PFSK-1 (cell line): Measurements from ENCODE around the gene PILRA.

ENCODE experiments used
- FOXP2 ChIP-seq: optimal IDR thresholded peaks from 2 replicates; pipeline ENCODE3; 2011; ENCODE audit warnings: borderline replicate concordance, control low read depth, inconsistent platforms; ENCODE audit not compliant: insufficient read depth; ENCODE audit errors: extremely low read length, extremely low read depth
- POLR2AphosphoS5 ChIP-seq: IDR thresholded peaks from 2 replicates; pipeline ENCODE4 v1.6.1; 2012; ENCODE audit warnings: low read depth, mild to moderate bottlenecking, control low read depth, low read length, moderate library complexity
- REST ChIP-seq, 2 experiments: IDR thresholded peaks; 2 replicates each; pipeline versions ENCODE4 v1.6.1 to v1.8.0; 2011 to 2012; ENCODE audit warnings: low read depth in 2 of 2, low read length in 2 of 2, control low read depth in 1 of 2, inconsistent platforms in 1 of 2, mild to moderate bottlenecking in 1 of 2, moderate library complexity in 1 of 2; ENCODE audit not compliant: insufficient read depth in 1 of 2
- SIN3A ChIP-seq: IDR thresholded peaks from 2 replicates; pipeline ENCODE4 v1.6.1; 2012; ENCODE audit warnings: mild to moderate bottlenecking, low read length, moderate library complexity, borderline replicate concordance; ENCODE audit not compliant: insufficient read depth
- TAF1 ChIP-seq: IDR thresholded peaks from 2 replicates; pipeline ENCODE4 v1.6.1; 2012; ENCODE audit warnings: low read length, control low read depth, borderline replicate concordance; ENCODE audit not compliant: insufficient read depth

GRCh38 chr7:100432621-100433275 lies 59.5 kb downstream of the PILRA start:
- TF ChIP-seq TAF1 (no peak), POLR2AphosphoS5 (no peak; the same call in 1 of the 2 replicates), REST (IDR thresholded peaks at IDR 0.05; ENCODE audit: insufficient read depth in 1 of 2, low read depth in 2 of 2, low read length in 2 of 2) (no peak), FOXP2 (no peak), SIN3A (no peak)
